AG08395 (cell line): ENCODE data around the gene SNPH.
"Not testable (repeated sequence)": the region's sequence is repeated elsewhere in the genome, so short reads cannot be mapped to it uniquely, and the experiment has no call there.

ENCODE experiments used
- DNase-seq: peaks from one replicate; pipeline ENCODE4 v3.0.0; 2012; ENCODE audit warnings: mixed read lengths, low spot score

The SNPH gene

DNA sequence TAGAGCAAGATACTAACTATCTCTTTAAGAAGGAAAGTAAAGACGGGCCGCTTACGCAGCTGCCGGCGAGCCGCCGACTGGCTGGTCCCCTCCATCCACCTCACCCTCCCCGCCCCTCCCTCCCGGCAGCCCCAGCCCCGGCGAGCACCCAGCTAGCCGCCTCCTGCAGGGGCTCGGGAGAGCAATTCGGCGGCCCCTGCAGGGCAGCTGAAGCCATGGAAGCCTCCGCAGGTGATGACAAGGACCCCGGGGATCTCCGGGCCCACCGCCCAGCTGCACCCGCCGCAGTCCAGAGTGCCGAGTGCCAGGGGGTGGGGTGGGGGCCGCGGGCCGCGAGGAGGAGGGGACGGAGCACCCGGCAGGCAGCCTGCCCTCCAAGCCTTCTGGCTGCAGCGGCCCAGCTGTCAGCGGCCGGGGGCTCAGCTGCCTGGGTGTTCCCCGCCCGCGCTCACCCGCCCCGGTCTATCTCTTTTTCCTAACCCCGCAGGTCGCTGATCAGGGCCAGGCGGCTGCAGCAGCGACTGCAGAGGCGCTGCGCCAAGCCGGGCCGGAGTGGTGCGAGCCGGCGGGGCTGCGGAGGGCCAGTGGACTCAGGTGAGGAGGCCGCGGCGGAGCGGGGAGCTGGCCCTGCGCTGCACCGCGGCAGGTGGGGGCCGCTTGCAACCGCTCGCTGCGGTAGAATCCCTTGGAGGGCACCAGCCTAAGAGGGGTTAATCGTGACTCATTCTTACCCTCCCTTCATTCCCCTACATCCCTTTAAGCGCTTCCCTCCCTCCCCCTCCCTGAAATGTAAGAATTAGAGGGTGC, at the start of gene SNPH:
SNPH (plus strand) TSS at position 128 of the 807 bp plus-strand sequence. CDS start 29,946 bp downstream, outside the sequence.
- DNase-seq = peak; percentile 85

DNA sequence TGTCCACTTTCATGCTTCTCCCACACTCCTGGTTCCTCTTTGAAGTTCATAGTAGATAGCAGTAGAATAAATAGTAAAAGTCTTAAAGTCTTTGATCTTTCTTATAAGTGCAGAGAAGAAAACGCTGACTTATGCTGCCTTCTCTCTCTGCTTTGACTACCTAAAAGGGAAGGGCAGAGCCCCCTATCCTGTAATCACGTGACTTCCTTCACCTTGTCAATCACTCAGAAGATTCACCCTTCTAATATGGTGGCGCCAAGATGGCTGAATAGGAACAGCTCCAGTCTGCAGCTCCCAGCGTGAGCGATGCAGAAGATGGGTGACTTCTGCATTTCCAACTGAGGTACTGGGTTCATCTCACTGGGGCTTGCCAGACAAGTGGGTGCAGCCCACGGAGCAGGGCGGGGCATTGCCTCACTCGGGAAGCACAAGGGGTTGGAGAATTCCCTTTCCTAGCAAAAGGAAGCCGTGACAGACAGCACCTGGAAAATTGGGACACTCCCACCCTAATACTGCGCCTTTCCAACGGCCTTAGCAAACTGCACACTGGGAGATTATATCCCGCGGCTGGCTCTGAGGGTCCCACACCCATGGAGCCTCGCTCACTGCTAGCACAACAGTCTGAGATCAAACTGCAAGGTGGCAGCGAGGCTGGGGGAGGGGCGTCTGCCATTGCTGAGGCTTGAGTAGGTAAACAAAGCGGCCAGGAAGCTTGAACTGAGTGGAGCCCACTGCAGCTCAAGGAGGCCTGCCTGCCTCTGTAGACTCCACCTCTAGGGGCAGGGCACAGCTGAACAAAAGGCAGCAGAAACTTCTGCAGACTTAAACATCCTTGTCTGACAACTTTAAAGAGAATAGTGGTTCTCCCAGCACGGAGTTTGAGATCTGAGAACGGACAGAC, 49.3 kb upstream of the SNPH start:
- not testable (repeated sequence) for DNase-seq

DNA sequence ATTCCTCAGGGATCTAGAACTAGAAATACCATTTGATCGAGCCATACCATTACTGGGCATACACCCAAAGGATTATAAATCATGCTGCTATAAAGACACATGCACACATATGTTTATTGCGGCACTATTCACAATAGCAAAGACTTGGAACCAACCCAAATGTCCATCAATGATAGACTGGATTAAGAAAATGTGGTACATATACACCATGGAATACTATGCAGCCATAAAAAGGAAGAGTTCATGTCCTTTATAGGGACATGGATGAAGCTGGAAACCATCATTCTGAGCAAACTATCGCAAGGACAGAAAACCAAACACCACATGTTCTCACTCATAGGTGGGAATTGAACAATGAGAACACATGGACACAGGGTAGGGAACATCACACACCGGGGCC, 43.3 kb upstream of the SNPH start:
- not testable (repeated sequence) for DNase-seq

GRCh38 chr20:1224205-1224890, 41.7 kb upstream of the SNPH start:
- DNase-seq = no peak

DNA sequence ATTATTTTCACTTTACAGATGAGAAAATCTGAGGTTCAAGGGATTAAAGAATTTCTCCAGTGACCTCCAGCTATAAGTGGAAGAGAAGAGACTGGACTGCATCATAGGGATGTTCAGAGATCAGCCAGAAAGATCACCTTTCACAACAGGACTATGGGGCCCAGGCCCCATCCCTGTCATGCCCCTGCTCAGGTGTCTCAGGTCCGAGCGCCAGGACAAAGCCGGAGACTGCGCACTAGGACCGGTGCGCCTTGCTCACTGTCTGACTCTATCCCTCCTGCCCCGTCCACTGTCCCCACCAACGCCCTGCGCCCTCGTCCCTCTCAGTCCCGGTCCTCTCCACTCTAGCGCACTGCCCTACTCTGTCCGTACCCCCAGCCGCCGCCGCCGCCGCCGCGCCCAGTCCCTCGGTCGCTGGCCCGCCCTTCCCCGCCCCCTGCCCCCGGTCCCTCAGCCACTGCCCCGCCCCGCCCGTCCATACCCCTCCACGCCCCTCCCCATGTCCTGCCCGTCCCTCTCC, 40.8 kb upstream of the SNPH start:
- DNase-seq = no peak

GRCh38 chr20:1225783-1226654, 40.1 kb upstream of the SNPH start, which contains the start of gene RAD21L1:
Gene RAD21L1, plus strand, starts transcription at chr20:1226044. Its CDS starts 2,410 bp downstream, at chr20:1228454.
- DNase-seq = peak; percentile 93

- no peak for DNase-seq
Observed at GRCh38 chr20:1229541-1229940, 36.6 kb upstream of the SNPH start.

- no peak for DNase-seq
Observed at GRCh38 chr20:1232286-1233111, 33.6 kb upstream of the SNPH start.

DNA sequence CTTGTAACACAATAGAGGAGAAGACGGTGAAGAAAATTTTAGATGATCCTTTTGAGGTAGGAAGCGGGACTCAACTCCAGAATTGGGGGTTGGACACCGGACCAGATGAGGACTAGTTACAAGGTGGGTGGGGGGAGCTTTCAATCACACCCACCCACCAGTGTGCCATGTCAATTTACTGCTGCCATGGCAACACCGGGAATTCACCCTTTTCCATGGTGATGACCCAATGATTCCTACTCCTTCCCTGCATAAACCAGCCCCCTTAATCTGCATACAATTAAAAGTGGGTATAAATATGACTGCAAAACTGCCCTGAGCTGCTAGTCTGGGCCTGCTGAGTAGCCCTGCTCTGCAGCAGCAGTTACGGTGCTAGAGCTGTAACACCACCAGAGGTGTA, 25.5 kb upstream of the SNPH start:
- no peak for DNase-seq

GRCh38 chr20:1241456-1241855, 24.6 kb upstream of the SNPH start:
- DNase-seq = no peak

DNA sequence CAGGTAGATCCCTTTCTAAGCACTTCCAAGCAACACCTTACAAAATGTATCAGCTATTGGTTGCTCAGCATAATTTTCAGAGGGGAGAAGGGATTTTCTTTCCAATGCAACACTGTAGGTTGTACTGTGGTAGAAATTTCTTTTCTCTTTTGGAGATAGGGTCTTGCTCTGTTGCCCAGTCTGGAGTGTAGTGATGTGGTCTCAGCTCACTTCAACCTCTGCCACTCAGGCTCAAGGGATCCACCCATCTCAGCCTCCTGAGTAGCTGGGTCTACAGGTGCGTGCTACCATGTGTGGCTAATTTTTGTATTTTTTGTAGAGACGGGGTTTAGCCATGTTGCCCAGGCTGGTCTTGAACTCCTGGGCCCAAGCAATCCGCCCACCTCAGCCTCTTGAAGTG, 24.0 kb upstream of the SNPH start:
- DNase-seq = no peak

DNA sequence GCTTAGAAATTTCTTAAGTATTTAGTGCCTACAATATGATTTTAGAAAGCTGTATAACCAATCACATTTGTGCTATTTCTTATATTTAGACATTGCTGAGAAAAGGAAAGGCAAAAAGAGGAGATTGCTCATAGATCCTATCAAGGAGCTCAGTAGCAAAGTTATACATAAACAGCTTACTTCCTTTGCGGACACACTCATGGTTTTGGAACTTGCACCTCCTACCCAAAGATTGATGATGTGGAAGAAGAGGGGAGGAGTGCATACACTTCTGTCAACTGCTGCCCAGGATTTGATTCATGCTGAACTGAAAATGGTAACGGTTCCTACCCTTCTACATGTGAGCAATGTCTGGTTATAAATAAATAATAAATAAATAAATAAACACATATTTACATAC, 23.6 kb upstream of the SNPH start:
- DNase-seq = peak; percentile 82

- no peak for DNase-seq
Observed at GRCh38 chr20:1245578-1245977, 20.5 kb upstream of the SNPH start.

- DNase-seq = no peak
Observed at GRCh38 chr20:1247689-1248088, 18.4 kb upstream of the SNPH start.

- not testable (repeated sequence) for DNase-seq
Observed at GRCh38 chr20:1250282-1250681, 15.8 kb upstream of the SNPH start.

DNA sequence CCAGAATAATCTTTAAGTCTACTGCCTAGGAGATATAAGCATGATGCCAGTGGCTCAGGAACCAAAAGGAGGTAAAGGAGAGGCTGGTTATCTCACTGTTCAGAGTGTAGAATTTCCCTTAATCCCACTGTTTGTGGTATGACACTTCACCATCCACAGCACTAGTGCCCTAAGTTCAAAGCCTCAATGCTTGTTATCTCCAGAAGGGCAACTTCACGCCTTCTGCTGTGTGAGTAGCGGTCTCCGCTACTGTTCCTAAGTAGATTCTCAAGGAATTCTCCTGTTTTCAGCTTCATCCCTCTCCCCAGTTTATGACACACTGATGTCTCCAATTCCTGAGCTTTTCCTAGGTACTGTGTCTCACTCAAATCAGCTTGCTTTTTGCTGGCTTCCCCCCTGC, 13.7 kb upstream of the SNPH start:
- no peak for DNase-seq

- no peak for DNase-seq
Observed at GRCh38 chr20:1254254-1254653, 11.8 kb upstream of the SNPH start.

GRCh38 chr20:1255675-1256074, 10.4 kb upstream of the SNPH start:
- no peak for DNase-seq

DNA sequence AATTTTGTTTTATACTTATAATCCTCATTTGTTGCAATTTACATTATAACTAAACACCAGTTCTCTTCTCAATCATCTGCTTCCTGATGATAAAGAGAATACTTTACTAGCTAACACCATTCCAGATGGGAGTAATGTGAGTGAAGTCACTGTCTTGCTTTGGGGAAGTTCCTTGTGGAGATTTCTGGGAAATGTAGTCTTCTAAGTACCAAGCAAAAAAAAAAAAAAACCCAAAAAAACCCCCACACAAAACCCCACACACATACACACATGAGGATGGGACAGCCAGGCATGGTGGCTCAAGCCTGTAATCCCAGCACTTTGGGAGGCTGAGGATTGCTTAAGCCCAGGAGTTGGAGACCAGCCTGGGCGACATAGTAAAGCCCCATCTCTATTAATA, 2.2 kb upstream of the SNPH start:
- DNase-seq = peak; percentile 26

DNA sequence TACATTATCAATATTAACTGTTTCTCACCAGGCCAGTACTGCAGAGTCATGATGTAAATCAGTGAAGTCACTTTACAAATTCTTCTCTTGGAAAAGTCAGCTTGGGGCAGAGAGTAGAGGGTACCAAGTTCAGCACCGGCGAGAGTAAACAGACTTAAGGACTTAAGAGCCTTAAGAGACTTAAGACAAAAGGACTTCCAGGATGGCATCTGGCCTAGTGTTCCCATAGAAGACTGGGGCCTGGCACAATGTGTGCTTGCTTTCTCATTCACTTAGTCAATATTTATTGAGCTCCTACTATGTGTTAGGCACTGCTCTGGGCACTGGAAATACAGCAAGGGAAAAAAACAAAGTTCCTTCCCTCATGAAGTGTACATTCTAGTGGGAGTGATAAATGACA, 1.4 kb upstream of the SNPH start:
- DNase-seq = no peak
